HepG2 (cell line): ENCODE results near the gene FSIP1. TPM values are rescaled to one million over a fixed set of nuclear protein-coding genes. Genes with fewer than 3 reads are reported as not detected.

Source experiments
- ATF7 ChIP-seq, 2 experiments: fragments of 450-650 bp in 1 of 2; sonication (generic) in 1 of 2; formaldehyde crosslinking in 1 of 2; IDR thresholded peaks; 2 replicates each; pipeline versions ENCODE4 v1.4.0 to v1.6.1; 2016 to 2020; ENCODE audit warnings: antibody characterized with exemption in 1 of 2, mild to moderate bottlenecking in 1 of 2, missing genetic modification reagents in 1 of 2
- CEBPG ChIP-seq: IDR thresholded peaks from 2 replicates; pipeline ENCODE4 v1.6.1; 2016
- KLF12 ChIP-seq: sonication (generic); formaldehyde crosslinking; IDR thresholded peaks from 2 replicates; pipeline ENCODE4 v1.4.0; 2020; ENCODE audit warnings: missing genetic modification reagents, borderline replicate concordance
- KLF15 ChIP-seq: sonication (generic); formaldehyde crosslinking; IDR thresholded peaks from 2 replicates; pipeline ENCODE4 v1.8.1; 2023; ENCODE audit warnings: borderline replicate concordance, mild to moderate bottlenecking, inconsistent platforms, missing genetic modification reagents, mixed read lengths
- MED8 ChIP-seq: sonication (generic); formaldehyde crosslinking; IDR thresholded peaks from 2 replicates; pipeline ENCODE4 v1.8.1; 2023; ENCODE audit warnings: mild to moderate bottlenecking, missing genetic modification reagents; ENCODE audit not compliant: insufficient replicate concordance
- NCOA5 ChIP-seq: sonication (generic); formaldehyde crosslinking; IDR thresholded peaks from 2 replicates; pipeline ENCODE4 v1.4.0; 2020; ENCODE audit warnings: missing genetic modification reagents
- POGZ ChIP-seq: sonication (generic); formaldehyde crosslinking; IDR thresholded peaks from 2 replicates; pipeline ENCODE4 v1.4.0; 2020; ENCODE audit warnings: mild to moderate bottlenecking, missing genetic modification reagents
- RNF2 ChIP-seq: fragments of 450-650 bp; conservative IDR thresholded peaks from 2 replicates; pipeline ENCODE4 v1.6.1; 2016; ENCODE audit warnings: low read depth
- TCF7L2 ChIP-seq: IDR thresholded peaks from 2 replicates; pipeline ENCODE4 v1.6.1; 2011; ENCODE audit warnings: mild to moderate bottlenecking, low read depth, low read length, moderate library complexity
- TFE3 ChIP-seq: IDR thresholded peaks from 2 replicates; pipeline ENCODE4 v1.6.1; 2016
- WIZ ChIP-seq: sonication (generic); formaldehyde crosslinking; IDR thresholded peaks from 2 replicates; pipeline ENCODE4 v1.5.1; 2020; ENCODE audit warnings: mild to moderate bottlenecking, missing genetic modification reagents
- ZNF260 ChIP-seq: sonication (generic); formaldehyde crosslinking; IDR thresholded peaks from 2 replicates; pipeline ENCODE4 v1.4.0; 2020; ENCODE audit warnings: missing genetic modification reagents, low read depth, mild to moderate bottlenecking, borderline replicate concordance
- ZNF30 ChIP-seq: sonication (generic); formaldehyde crosslinking; IDR thresholded peaks from 2 replicates; pipeline ENCODE4 v1.5.0; 2020; ENCODE audit warnings: mild to moderate bottlenecking, missing genetic modification reagents
- ZNF335 ChIP-seq: sonication (generic); formaldehyde crosslinking; IDR thresholded peaks from 2 replicates; pipeline ENCODE4 v1.4.0; 2020; ENCODE audit warnings: missing genetic modification reagents
- ZNF609 ChIP-seq: sonication (generic); formaldehyde crosslinking; IDR thresholded peaks from 2 replicates; pipeline ENCODE4 v1.4.0; 2020; ENCODE audit warnings: mild to moderate bottlenecking, missing genetic modification reagents, borderline replicate concordance
- ZNF672 ChIP-seq: sonication (generic); formaldehyde crosslinking; IDR thresholded peaks from 2 replicates; pipeline ENCODE4 v1.8.1; 2022; ENCODE audit warnings: missing genetic modification reagents
- ZSCAN12 ChIP-seq: sonication (generic); formaldehyde crosslinking; IDR thresholded peaks from 2 replicates; pipeline ENCODE4 v1.9.0; 2021; ENCODE audit warnings: mild to moderate bottlenecking, missing genetic modification reagents
- ZSCAN21 ChIP-seq: sonication (generic); formaldehyde crosslinking; IDR thresholded peaks from 2 replicates; pipeline ENCODE4 v1.8.0; 2022; ENCODE audit warnings: mild to moderate bottlenecking, missing genetic modification reagents, moderate library complexity, borderline replicate concordance
- ZSCAN25 ChIP-seq: sonication (generic); formaldehyde crosslinking; IDR thresholded peaks from 2 replicates; pipeline ENCODE4 v1.8.0; 2022; ENCODE audit warnings: mild to moderate bottlenecking, missing genetic modification reagents
- polyA plus RNA-seq, 8 experiments: library from polyadenylated mRNA; depleted of rRNA in 3 of 8; stranded (reverse) in 7 of 8; unstranded in 1 of 8; fragments of >200 nt; fragmentation: Illumina TruSeq in 4 of 8; extraction: Trizol in 4 of 8; gene quantifications; 2 replicates each; pipeline versions ENCODE4 v1.2.1 to v1.2.3, GENCODE V29; 2011 to 2016; ENCODE audit warnings: low read depth in 4 of 8, missing spikeins in 1 of 8, mixed read lengths in 1 of 8; ENCODE audit not compliant: insufficient read depth in 1 of 8
- total RNA-seq, 5 experiments: library from RNA; depleted of rRNA; stranded (reverse); fragments of >200 nt; fragmentation: Illumina TruSeq; extraction: Trizol; gene quantifications; 2 replicates each; pipeline ENCODE4 v1.2.3, GENCODE V29; 2016; ENCODE audit warnings: low read depth in 1 of 5
- TF ChIP-seq, protein P1 (sequence below): sonication (generic); formaldehyde crosslinking; IDR thresholded peaks from 2 replicates; pipeline ENCODE4 v1.4.0; 2020; ENCODE audit warnings: mild to moderate bottlenecking, missing genetic modification reagents, borderline replicate concordance
- TF ChIP-seq, protein P2 (sequence below), 2 experiments: sonication (generic) in 1 of 2; formaldehyde crosslinking in 1 of 2; IDR thresholded peaks; 2 replicates each; pipeline versions ENCODE4 v1.4.0 to v1.6.1; 2018 to 2020; ENCODE audit warnings: missing genetic modification reagents in 2 of 2, borderline replicate concordance in 1 of 2, low read depth in 1 of 2, mild to moderate bottlenecking in 1 of 2, missing biosample characterization in 1 of 2

The FSIP1 gene
- total and polyA plus RNA-seq, 2 of the 13 experiments (the other 11 are each of a cell fraction or from before 2014, with no cell fraction given), result 0.18 TPM; not detected in 1

DNA sequence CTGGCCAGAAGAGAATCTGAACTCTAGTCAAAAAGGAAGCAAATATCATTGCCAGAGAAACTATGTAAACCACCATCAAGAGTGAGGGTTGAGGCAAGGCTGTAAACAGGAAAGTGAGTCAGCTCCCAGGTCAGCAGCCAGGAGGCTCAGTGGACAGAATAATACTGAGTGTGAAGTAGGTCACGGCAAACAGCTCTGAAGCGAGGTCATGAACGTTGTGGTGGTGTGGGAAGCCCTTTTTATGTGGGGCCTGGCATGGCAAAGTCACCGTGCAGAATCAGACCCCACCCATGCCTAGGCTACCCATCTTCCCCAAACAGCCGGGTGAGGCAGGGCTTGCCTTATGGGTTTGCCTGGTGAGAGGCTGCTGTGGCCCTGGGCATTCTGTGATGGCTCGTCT lies 157.8 kb downstream of the FSIP1 start (continued):
- TF ChIP-seq ZNF609 (CRISPR knock-in tag) (no peak), RNF2 (no peak), TCF7L2 (no peak), NCOA5 (CRISPR knock-in tag) (no peak), ZNF30 (CRISPR knock-in tag) (no peak), TFE3 (CRISPR knock-in tag) (peak; percentile 49; the same call in 1 of the 2 replicates), ATF7 (IDR thresholded peaks at IDR 0.05) (no peak), ATF7 (CRISPR knock-in tag; IDR thresholded peaks at IDR 0.05) (no peak), ZNF672 (CRISPR knock-in tag) (no peak), ZNF335 (CRISPR knock-in tag) (peak; percentile 55; the same call in 1 of the 2 replicates), WIZ (no peak), ZSCAN21 (CRISPR knock-in tag) (no peak), KLF15 (CRISPR knock-in tag) (no peak), ZSCAN25 (CRISPR knock-in tag) (no peak), ZSCAN12 (CRISPR knock-in tag) (no peak), ZNF260 (CRISPR knock-in tag) (no peak), CEBPG (CRISPR knock-in tag) (no peak), MED8 (no peak), KLF12 (CRISPR knock-in tag) (no peak), POGZ (CRISPR knock-in tag) (no peak)
- TF ChIP-seq, protein P1, sequence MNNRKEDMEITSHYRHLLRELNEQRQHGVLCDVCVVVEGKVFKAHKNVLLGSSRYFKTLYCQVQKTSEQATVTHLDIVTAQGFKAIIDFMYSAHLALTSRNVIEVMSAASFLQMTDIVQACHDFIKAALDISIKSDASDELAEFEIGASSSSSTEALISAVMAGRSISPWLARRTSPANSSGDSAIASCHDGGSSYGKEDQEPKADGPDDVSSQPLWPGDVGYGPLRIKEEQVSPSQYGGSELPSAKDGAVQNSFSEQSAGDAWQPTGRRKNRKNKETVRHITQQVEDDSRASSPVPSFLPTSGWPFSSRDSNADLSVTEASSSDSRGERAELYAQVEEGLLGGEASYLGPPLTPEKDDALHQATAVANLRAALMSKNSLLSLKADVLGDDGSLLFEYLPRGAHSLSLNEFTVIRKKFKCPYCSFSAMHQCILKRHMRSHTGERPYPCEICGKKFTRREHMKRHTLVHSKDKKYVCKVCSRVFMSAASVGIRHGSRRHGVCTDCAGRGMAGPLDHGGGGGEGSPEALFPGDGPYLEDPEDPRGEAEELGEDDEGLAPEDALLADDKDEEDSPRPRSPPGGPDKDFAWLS, result no peak
- TF ChIP-seq, protein P2, sequence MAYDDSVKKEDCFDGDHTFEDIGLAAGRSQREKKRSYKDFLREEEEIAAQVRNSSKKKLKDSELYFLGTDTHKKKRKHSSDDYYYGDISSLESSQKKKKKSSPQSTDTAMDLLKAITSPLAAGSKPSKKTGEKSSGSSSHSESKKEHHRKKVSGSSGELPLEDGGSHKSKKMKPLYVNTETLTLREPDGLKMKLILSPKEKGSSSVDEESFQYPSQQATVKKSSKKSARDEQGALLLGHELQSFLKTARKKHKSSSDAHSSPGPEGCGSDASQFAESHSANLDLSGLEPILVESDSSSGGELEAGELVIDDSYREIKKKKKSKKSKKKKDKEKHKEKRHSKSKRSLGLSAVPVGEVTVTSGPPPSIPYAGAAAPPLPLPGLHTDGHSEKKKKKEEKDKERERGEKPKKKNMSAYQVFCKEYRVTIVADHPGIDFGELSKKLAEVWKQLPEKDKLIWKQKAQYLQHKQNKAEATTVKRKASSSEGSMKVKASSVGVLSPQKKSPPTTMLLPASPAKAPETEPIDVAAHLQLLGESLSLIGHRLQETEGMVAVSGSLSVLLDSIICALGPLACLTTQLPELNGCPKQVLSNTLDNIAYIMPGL (CRISPR knock-in tag; IDR thresholded peaks at IDR 0.05; ENCODE audit: borderline replicate concordance in 1 of 2, low read depth in 1 of 2), result 0 out of 4 replicates have a peak, but pooled peaks of 1 of the 2 experiments have one; percentile 27
